PFSK-1 (cell line): Measurements from ENCODE around the gene MTURN. TPM values are rescaled to one million over a fixed set of nuclear protein-coding genes. Genes with fewer than 3 reads are reported as not detected.

Experiments
- FOXP2 ChIP-seq: optimal IDR thresholded peaks from 2 replicates; pipeline ENCODE3; 2011; ENCODE audit warnings: borderline replicate concordance, control low read depth, inconsistent platforms; ENCODE audit not compliant: insufficient read depth; ENCODE audit errors: extremely low read length, extremely low read depth
- POLR2AphosphoS5 ChIP-seq: IDR thresholded peaks from 2 replicates; pipeline ENCODE4 v1.6.1; 2012; ENCODE audit warnings: low read depth, mild to moderate bottlenecking, control low read depth, low read length, moderate library complexity
- REST ChIP-seq, 2 experiments: IDR thresholded peaks; 2 replicates each; pipeline versions ENCODE4 v1.6.1 to v1.8.0; 2011 to 2012; ENCODE audit warnings: low read depth in 2 of 2, low read length in 2 of 2, control low read depth in 1 of 2, inconsistent platforms in 1 of 2, mild to moderate bottlenecking in 1 of 2, moderate library complexity in 1 of 2; ENCODE audit not compliant: insufficient read depth in 1 of 2
- SIN3A ChIP-seq: IDR thresholded peaks from 2 replicates; pipeline ENCODE4 v1.6.1; 2012; ENCODE audit warnings: mild to moderate bottlenecking, low read length, moderate library complexity, borderline replicate concordance; ENCODE audit not compliant: insufficient read depth
- TAF1 ChIP-seq: IDR thresholded peaks from 2 replicates; pipeline ENCODE4 v1.6.1; 2012; ENCODE audit warnings: low read length, control low read depth, borderline replicate concordance; ENCODE audit not compliant: insufficient read depth
- polyA plus RNA-seq: library from polyadenylated mRNA; unstranded; fragments of >200 nt; gene quantifications from one replicate; pipeline ENCODE4 v1.2.1, GENCODE V29; 2012; ENCODE audit warnings: low read depth, missing spikeins; ENCODE audit not compliant: insufficient read length

Gene MTURN
- polyA plus RNA-seq, result not detected

DNA sequence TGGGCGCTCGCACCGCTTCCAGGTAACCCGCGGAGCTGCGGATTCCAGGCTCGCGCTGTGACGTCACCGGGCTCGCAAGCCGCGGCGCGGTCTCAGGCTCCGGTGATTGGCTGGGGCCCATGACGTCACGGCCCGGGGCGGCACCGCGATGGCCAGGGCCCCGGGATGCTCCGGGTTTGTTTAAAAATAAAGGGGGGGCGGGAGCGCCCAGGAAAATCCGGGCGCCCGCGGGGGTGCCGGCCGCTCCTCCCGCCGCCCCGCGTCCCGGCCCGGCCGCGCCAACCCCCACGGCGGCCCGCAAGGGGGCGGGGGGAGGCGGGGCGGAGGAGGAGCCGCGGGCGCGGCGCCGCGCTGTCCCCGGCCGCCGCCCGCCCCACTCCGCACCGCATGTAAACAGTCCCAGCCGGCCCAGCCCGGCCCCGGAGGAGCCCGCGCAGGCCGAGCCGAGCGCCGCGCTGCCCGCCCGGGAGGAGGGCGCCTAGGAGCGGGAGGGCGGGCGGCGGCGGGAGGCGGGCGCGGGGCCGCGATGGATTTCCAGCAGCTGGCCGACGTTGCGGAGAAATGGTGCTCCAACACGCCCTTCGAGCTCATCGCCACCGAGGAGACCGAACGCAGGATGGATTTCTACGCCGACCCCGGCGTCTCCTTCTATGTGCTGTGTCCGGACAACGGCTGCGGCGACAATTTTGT is at the start of gene MTURN:
MTURN (plus strand) TSS at position 376 of the 690 bp plus-strand sequence; CDS start at position 527, 151 bp downstream.
- no peak for TF ChIP-seq SIN3A
- TF ChIP-seq REST (IDR thresholded peaks at IDR 0.05; ENCODE audit: insufficient read depth in 1 of 2, low read depth in 2 of 2, low read length in 2 of 2), result no peak
- TF ChIP-seq POLR2AphosphoS5, result no peak
- no peak for TF ChIP-seq TAF1
- TF ChIP-seq FOXP2, result no peak

- no peak for TF ChIP-seq TAF1
- TF ChIP-seq SIN3A, result no peak
Measured at GRCh38 chr7:30086529-30086928, 48.3 kb upstream of the MTURN start.

- no peak for TF ChIP-seq FOXP2
Measured at GRCh38 chr7:30087371-30087770, 47.4 kb upstream of the MTURN start.

GRCh38 chr7:30088362-30088761 is 46.4 kb upstream of the MTURN start:
- no peak for TF ChIP-seq TAF1
- no peak for TF ChIP-seq POLR2AphosphoS5
- TF ChIP-seq REST (IDR thresholded peaks at IDR 0.05; ENCODE audit: insufficient read depth in 1 of 2, low read depth in 2 of 2, low read length in 2 of 2), result no peak
- no peak for TF ChIP-seq FOXP2
- no peak for TF ChIP-seq SIN3A

- no peak for TF ChIP-seq POLR2AphosphoS5
- TF ChIP-seq REST (IDR thresholded peaks at IDR 0.05; ENCODE audit: insufficient read depth in 1 of 2, low read depth in 2 of 2, low read length in 2 of 2), result no peak
- no peak for TF ChIP-seq TAF1
- no peak for TF ChIP-seq SIN3A
- TF ChIP-seq FOXP2, result no peak
Measured at GRCh38 chr7:30090111-30090510, 44.7 kb upstream of the MTURN start.

GRCh38 chr7:30091491-30091912 is 43.3 kb upstream of the MTURN start:
- TF ChIP-seq FOXP2 (no peak), SIN3A (no peak), POLR2AphosphoS5 (no peak), TAF1 (no peak), REST (IDR thresholded peaks at IDR 0.05; ENCODE audit: insufficient read depth in 1 of 2, low read depth in 2 of 2, low read length in 2 of 2) (no peak)
